ENCODE data around the gene ENOSF1. TPM values are rescaled to one million over a fixed set of nuclear protein-coding genes. Genes with fewer than 3 reads are reported as not detected.

ENOSF1 gene
- total and polyA plus RNA-seq, 2 of the 4 experiments (the other 2 are of a cell fraction), result 12.2 to 12.6 TPM

- H2BK5ac ChIP-seq (ENCODE audit: low read depth, low read length, poor library complexity, severe bottlenecking), result no peak overlapping the region
- DNase-seq (no peak), ATAC-seq (ENCODE audit: low read depth) (no peak)
- H3K18ac ChIP-seq (ENCODE audit: low read depth, low read length), result no peak overlapping the region
- H2AFZ ChIP-seq (replicated peaks; ENCODE audit: low read length, poor library complexity), result no peak overlapping the region
- H3K27me3 ChIP-seq (ENCODE audit: control insufficient read depth, insufficient read depth, low read length), result no peaks in the 10 kb centered on the region
- no peak overlapping the region for H2BK20ac ChIP-seq (ENCODE audit: low read depth, low read length)
- H3K56ac ChIP-seq (ENCODE audit: extremely low read depth, insufficient read depth, low read length), result no peak overlapping the region
- H2BK120ac ChIP-seq (ENCODE audit: low read depth, low read length), result no peak overlapping the region
- intact Hi-C loops (cut with micrococcal nuclease) (no loop called here), in situ Hi-C loops (cut with MboI; ENCODE audit: low sequenced_read_pairs) (no loop called here), dilution Hi-C loops (cut with HindIII; ENCODE audit: low sequenced_read_pairs, unreplicated experiment) (no loop called here)
- no peaks in the 10 kb centered on the region for H3K9me3 ChIP-seq (ENCODE audit: control insufficient read depth, insufficient read depth, low read length)
- H2AK5ac ChIP-seq (ENCODE audit: low read depth, low read length), result no peak overlapping the region
- ChIA-PET POLR2A (ENCODE audit: unreplicated experiment) (no interaction called here), CTCF (no interaction called here)
- H2AK9ac ChIP-seq (replicated peaks; ENCODE audit: low read depth, low read length, poor library complexity), result no peak overlapping the region
- H3K9me1 ChIP-seq (ENCODE audit: insufficient read depth, low read length), result peaks cover 6% of the 10 kb centered on the region
- H4K91ac ChIP-seq (ENCODE audit: insufficient read depth, low read depth, low read length), result no peak overlapping the region
- no peak overlapping the region for H3K9ac ChIP-seq (ENCODE audit: low read depth, low read length)
- H3K36me3 ChIP-seq (ENCODE audit: control insufficient read depth, insufficient read depth, low read length), result peaks cover 11% of the 10 kb centered on the region
- H3K4me1 ChIP-seq (ENCODE audit: control insufficient read depth, insufficient read depth, low read length), result 0 out of 2 replicates have a peak, but pooled peaks cover 2% of the 10 kb centered on the region
- TF ChIP-seq MXI1 (IDR thresholded peaks at IDR 0.05; ENCODE audit: borderline replicate concordance, low read depth, low read length), result no peak
- TF ChIP-seq CEBPB (IDR thresholded peaks at IDR 0.05; ENCODE audit: low read depth, low read length), result no peak
- TF ChIP-seq MAFK (IDR thresholded peaks at IDR 0.05; ENCODE audit: low read depth, low read length), result no peak
- TF ChIP-seq SMC3 (IDR thresholded peaks at IDR 0.05; ENCODE audit: low read depth, low read length), result no peak
- peaks cover 27 to 37% of the 10 kb centered on the region in 2 experiments for H3K79me1 ChIP-seq (ENCODE audit: low read depth in 1 of 2, low read length in 2 of 2)
- no peak overlapping the region for H4K8ac ChIP-seq (ENCODE audit: low read depth in 2 of 2, low read length in 2 of 2)
- H3K27ac ChIP-seq (ENCODE audit: insufficient read depth, low read length), result no peak overlapping the region
- no peak overlapping the region for H3K23ac ChIP-seq (ENCODE audit: low read depth, low read length)
- peaks cover 6% of the 10 kb centered on the region for H4K20me1 ChIP-seq (ENCODE audit: insufficient read depth, low read length)
- H2BK15ac ChIP-seq (ENCODE audit: low read depth, low read length), result no peak overlapping the region
- no peak overlapping the region for H3K4me3 ChIP-seq (ENCODE audit: insufficient read depth, low read depth, low read length)
- no peak overlapping the region for H3K4ac ChIP-seq (ENCODE audit: low read depth, low read length)
- no peak overlapping the region for H4K5ac ChIP-seq (ENCODE audit: low read depth, low read length)
- no peak overlapping the region for H3K14ac ChIP-seq (replicated peaks; ENCODE audit: low read depth, low read length)
- no TSS peak for BruUV-seq (replicated peaks)
- no CpG with 5 or more reads among the region's 4 CpGs for WGBS, 2 experiments (ENCODE audit: extremely low coverage in 2 of 2, insufficient read length in 1 of 2)
- no peak overlapping the region for H3K4me2 ChIP-seq (ENCODE audit: low read depth, low read length)
Observed at GRCh38 chr18:662197-662596, 50.2 kb downstream of the ENOSF1 start.
